Small intestine (tissue), 7 donors: ENCODE results near the gene PCDHGA1. TPM values are rescaled to one million over a fixed set of nuclear protein-coding genes. Genes with fewer than 3 reads are reported as not detected.
"Not testable (repeated sequence)": the region's sequence is repeated elsewhere in the genome, so short reads cannot be mapped to it uniquely, and the experiment has no call there.

ENCODE experiments used
- DNase-seq, 2 donors: peaks; one replicate each; pipeline versions ENCODE4 v3.0.0 to v3.0.0-alpha.2; 2013
- FAIRE-seq: peaks from 2 replicates; lab custom pipeline; 2012; peaks lifted over from hg19 to GRCh38; lab: Jason Lieb, UNC
- H3K27ac ChIP-seq, 3 donors: one replicate each; pipeline ENCODE4 v1.5.1; 2013; ENCODE audit warnings: low read length in 2 of 3, mild to moderate bottlenecking in 2 of 3, control low read depth in 1 of 3, inconsistent platforms in 1 of 3, low read depth in 1 of 3, moderate library complexity in 1 of 3
- H3K27me3 ChIP-seq, 3 donors: one replicate each; pipeline ENCODE4 v1.6.1; 2013; ENCODE audit warnings: low read length in 3 of 3, inconsistent platforms in 1 of 3; ENCODE audit not compliant: control insufficient read depth in 3 of 3, insufficient read depth in 3 of 3
- H3K36me3 ChIP-seq, 3 donors: one replicate each; pipeline ENCODE4 v1.6.1; 2013; ENCODE audit warnings: low read length in 3 of 3, inconsistent platforms in 1 of 3, low read depth in 1 of 3, mild to moderate bottlenecking in 1 of 3, moderate library complexity in 1 of 3; ENCODE audit not compliant: control insufficient read depth in 3 of 3, insufficient read depth in 2 of 3
- H3K4me1 ChIP-seq, 3 donors: one replicate each; pipeline ENCODE4 v1.6.1; 2013; ENCODE audit warnings: low read length in 2 of 3, inconsistent platforms in 1 of 3, low read depth in 1 of 3, mild to moderate bottlenecking in 1 of 3, moderate library complexity in 1 of 3; ENCODE audit not compliant: control insufficient read depth in 3 of 3, insufficient read depth in 2 of 3
- H3K4me3 ChIP-seq, 3 donors: one replicate each; pipeline ENCODE4 v1.5.1; 2013; ENCODE audit warnings: low read length in 3 of 3, control low read depth in 1 of 3, inconsistent platforms in 1 of 3, low read depth in 1 of 3, mild to moderate bottlenecking in 1 of 3, moderate library complexity in 1 of 3
- H3K9me3 ChIP-seq, 2 donors: one replicate each; pipeline ENCODE4 v1.6.1; 2013; ENCODE audit warnings: low read depth in 1 of 2, low read length in 1 of 2; ENCODE audit not compliant: control insufficient read depth in 2 of 2, insufficient read depth in 1 of 2
- WGBS, 3 donors: extraction: QIAGEN DNeasy Blood & Tissue Kit; methylation state at CpG; one replicate each; pipeline ENCODE4 v1.1.7; 2013; 5-methylcytosine and 5-hydroxymethylcytosine counted together
- polyA plus RNA-seq, 4 donors: library from polyadenylated mRNA; stranded (reverse) in 3 of 4; unstranded in 1 of 4; fragments of 200-250 nt in 3 of 4; fragments of 120-200 nt in 1 of 4; gene quantifications; one replicate each; pipeline versions ENCODE4 v1.2.1 to v1.2.3, GENCODE V29; 2013
- donor health status: healthy with polysubstance abuse.
- donor health status: control.
- donor health status: control.
- donor health status: Bipolar disorder and iron deficiency.
- donor health status: healthy.

The PCDHGA1 gene
- polyA plus RNA-seq, 4 donors = 0.10 to 0.27 (median 0.13) TPM; not detected in 1

DNA sequence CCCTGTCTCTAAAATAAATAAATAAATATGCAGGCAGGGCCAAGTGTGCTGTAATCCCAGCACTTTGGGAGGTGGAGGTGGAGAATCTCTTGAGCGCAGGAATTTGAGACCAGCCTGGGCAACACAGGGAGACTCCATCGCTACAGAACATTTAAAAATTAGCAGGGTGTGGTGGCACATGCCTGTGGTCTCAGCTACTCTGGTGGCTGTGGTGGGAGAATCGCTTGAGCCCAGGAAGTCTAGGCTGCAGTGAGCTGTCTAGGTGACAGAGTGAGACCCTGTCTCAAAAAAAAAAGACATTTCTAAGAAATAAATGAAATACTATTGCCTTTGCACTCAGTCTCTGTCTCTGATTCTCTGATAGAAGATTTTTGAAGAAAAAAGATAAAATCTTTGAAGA lies 81.3 kb downstream of the PCDHGA1 start:
- DNase-seq (no peak), FAIRE-seq (no peak)
- H3K36me3 ChIP-seq = no peaks in the 10 kb centered on the region
- peaks cover 0 to 60% (median 27%) of the 10 kb centered on the region in 3 donors for H3K27me3 ChIP-seq
- no peaks in the 10 kb centered on the region for H3K4me1 ChIP-seq
- peaks cover 3 to 66% of the 10 kb centered on the region in 2 donors for H3K9me3 ChIP-seq
- H3K4me3 ChIP-seq = no peak overlapping the region
- 45 to 61% (median 52%) methylated on average over 3 of the region's 3 CpGs for WGBS, 3 donors
- H3K27ac ChIP-seq = no peak overlapping the region

DNA sequence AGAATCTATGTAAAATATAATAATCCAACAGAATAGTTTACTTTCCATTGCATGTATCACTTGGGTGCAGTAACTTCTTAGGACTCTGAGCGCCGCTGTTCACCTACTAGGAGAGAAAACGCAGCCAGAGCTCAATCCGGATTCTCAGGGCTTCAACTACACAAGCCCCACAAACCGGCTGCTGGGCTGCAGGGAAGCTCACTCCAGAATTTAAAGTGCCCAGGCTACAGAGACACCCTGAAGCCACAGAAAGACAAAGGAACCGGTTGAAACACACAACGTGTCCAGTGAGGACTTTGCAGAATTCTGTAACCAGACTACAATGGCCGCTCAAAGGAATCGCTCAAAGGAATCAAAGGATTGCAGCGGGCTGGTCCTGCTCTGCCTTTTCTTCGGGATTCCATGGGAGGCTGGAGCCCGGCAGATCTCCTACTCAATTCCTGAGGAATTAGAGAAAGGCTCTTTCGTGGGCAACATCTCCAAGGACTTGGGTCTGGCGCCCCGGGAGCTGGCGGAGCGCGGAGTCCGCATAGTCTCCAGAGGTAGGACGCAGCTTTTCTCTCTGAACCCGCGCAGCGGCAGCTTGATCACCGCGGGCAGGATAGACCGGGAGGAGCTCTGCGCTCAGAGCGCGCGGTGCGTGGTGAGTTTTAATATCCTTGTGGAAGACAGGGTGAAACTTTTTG lies 82.7 kb downstream of the PCDHGA1 start, which contains the start of gene PCDHGA10:
Gene PCDHGA10, plus strand, starts transcription at position 134 of the 686 bp plus-strand sequence. Its CDS starts 189 bp downstream, at position 323.
- Histone ChIP-seq H3K9me3 (peaks cover 3 to 70% of the 10 kb centered on the region in 2 donors), H3K4me1 (no peaks in the 10 kb centered on the region), H3K27ac (no peak within 1 kb of the TSS), H3K27me3 (peaks cover 0 to 58% (median 24%) of the 10 kb centered on the region in 3 donors), H3K36me3 (no peaks in the 10 kb centered on the region), H3K4me3 (peak within 1 kb of the TSS; percentile 34 to 48 (median 41))
- FAIRE-seq = no peak
- DNase-seq = peak; percentile 61 to 71
- 11 to 16% (median 15%) methylated on average over 31 of the region's 31 CpGs for WGBS, 3 donors

DNA sequence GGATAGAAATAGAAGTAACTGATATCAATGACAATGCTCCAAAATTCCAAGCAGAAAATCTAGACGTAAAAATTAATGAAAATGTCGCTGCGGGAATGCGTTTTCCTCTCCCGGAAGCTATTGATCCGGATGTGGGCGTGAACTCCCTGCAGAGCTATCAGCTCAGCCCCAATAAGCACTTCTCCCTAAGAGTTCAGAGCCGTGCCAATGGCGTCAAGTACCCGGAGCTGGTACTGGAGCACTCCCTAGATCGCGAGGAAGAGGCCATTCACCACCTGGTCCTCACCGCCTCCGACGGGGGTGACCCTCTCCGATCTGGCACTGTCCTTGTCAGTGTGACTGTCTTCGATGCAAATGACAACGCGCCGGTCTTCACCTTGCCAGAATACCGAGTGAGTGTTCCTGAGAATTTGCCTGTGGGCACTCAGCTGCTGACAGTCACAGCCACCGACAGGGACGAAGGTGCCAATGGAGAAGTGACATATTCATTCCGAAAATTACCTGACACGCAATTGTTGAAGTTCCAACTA lies 83.3 kb downstream of the PCDHGA1 start:
- H3K9me3 ChIP-seq = peaks cover 5 to 70% of the 10 kb centered on the region in 2 donors

DNA sequence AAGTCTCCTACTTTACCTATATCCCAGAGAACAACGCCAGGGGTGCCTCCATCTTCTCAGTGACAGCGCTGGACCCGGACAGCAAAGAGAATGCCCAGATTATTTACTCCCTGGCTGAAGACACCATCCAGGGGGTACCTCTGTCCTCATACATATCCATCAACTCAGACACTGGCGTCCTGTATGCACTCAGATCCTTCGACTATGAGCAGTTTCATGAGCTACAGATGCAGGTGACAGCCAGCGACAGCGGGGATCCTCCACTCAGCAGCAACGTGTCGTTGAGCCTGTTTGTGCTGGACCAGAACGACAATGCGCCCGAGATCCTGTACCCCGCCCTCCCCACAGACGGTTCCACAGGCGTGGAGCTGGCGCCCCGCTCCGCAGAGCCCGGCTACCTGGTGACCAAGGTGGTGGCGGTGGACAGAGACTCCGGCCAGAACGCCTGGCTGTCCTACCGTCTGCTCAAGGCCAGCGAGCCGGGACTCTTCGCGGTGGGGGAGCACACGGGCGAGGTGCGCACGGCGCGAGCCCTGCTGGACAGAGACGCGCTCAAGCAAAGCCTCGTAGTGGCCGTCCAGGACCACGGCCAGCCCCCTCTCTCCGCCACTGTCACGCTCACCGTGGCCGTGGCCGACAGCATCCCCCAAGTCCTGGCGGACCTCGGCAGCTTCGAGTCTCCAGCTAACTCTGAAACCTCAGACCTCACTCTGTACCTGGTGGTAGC lies 84.4 kb downstream of the PCDHGA1 start:
- H3K4me3 ChIP-seq, H3K27ac ChIP-seq, FAIRE-seq, DNase-seq, H3K36me3 ChIP-seq, H3K4me1 ChIP-seq: not testable (repeated sequence)
- H3K27me3 ChIP-seq = peaks cover 0 to 56% (median 27%) of the 10 kb centered on the region in 3 donors
- peaks cover 10 to 70% of the 10 kb centered on the region in 2 donors for H3K9me3 ChIP-seq
- 33 to 57% (median 50%) methylated on average over 38 to 46 of the region's 46 CpGs for WGBS, 3 donors

More for the DNA sequence above, 83.3 kb downstream of the PCDHGA1 start:
- H3K4me3 ChIP-seq = peak overlapping the region in 2 of 3 donors; percentile 34 to 48
- no peak overlapping the region for H3K27ac ChIP-seq
- H3K36me3 ChIP-seq = no peaks in the 10 kb centered on the region
- DNase-seq = peak; percentile 41 to 44
- WGBS, 3 donors = 15 to 23% (median 17%) methylated on average over 24 to 25 of the region's 25 CpGs
- no peak for FAIRE-seq
- H3K4me1 ChIP-seq = no peaks in the 10 kb centered on the region
- peaks cover 0 to 57% (median 25%) of the 10 kb centered on the region in 3 donors for H3K27me3 ChIP-seq

DNA sequence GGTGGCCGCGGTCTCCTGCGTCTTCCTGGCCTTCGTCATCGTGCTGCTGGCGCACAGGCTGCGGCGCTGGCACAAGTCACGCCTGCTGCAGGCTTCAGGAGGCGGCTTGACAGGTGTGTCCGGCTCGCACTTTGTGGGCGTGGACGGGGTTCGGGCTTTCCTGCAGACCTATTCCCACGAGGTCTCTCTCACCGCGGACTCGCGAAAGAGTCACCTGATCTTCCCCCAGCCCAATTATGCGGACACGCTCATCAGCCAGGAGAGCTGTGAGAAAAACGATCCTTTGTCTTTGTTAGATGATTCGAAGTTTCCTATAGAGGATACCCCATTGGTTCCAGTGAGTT lies 84.9 kb downstream of the PCDHGA1 start:
- H3K36me3 ChIP-seq, H3K27ac ChIP-seq, H3K4me1 ChIP-seq, DNase-seq, FAIRE-seq, H3K4me3 ChIP-seq: not testable (repeated sequence)
- peaks cover 0 to 54% (median 23%) of the 10 kb centered on the region in 3 donors for H3K27me3 ChIP-seq
- WGBS, 3 donors = 20 to 48% (median 48%) methylated on average over 24 of the region's 24 CpGs
- H3K9me3 ChIP-seq = peaks cover 8 to 69% of the 10 kb centered on the region in 2 donors

DNA sequence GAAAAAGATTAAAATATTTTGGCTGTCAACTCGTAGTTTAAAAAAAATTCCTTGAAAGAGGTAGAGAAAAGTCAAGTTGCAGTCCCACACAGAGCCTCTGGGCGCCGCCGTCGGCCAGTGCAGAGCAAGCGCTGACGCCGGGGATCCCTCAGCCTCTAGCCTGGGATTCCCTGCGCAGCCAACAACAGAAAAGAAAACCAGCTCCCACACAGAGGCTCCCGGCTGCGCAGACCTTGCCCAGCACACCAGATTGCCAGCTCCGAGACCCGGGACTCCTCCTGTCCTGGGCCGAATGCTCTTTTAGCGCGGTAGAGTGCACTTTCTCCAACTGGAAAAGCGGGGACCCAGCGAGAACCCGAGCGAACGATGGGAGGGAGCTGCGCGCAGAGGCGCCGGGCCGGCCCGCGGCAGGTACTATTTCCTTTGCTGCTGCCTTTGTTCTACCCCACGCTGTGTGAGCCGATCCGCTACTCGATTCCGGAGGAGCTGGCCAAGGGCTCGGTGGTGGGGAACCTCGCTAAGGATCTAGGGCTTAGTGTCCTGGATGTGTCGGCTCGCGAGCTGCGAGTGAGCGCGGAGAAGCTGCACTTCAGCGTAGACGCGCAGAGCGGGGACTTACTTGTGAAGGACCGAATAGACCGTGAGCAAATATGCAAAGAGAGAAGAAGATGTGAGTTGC lies 87.3 kb downstream of the PCDHGA1 start, which contains the start of gene PCDHGB7:
Gene PCDHGB7, plus strand, starts transcription at position 184 of the 679 bp plus-strand sequence. Its CDS starts 183 bp downstream, at position 367.
- peak; percentile 23 to 68 for DNase-seq
- not testable (repeated sequence) for H3K4me1 ChIP-seq, H3K27ac ChIP-seq, FAIRE-seq, H3K36me3 ChIP-seq
- H3K4me3 ChIP-seq = peak within 1 kb of the TSS in 1 of 3 donors; percentile 37
- H3K9me3 ChIP-seq = peaks cover 19 to 74% of the 10 kb centered on the region in 2 donors
- H3K27me3 ChIP-seq = peaks cover 0 to 66% (median 31%) of the 10 kb centered on the region in 3 donors
- 8 to 36% (median 27%) methylated on average over 33 to 47 of the region's 47 CpGs for WGBS, 3 donors

DNA sequence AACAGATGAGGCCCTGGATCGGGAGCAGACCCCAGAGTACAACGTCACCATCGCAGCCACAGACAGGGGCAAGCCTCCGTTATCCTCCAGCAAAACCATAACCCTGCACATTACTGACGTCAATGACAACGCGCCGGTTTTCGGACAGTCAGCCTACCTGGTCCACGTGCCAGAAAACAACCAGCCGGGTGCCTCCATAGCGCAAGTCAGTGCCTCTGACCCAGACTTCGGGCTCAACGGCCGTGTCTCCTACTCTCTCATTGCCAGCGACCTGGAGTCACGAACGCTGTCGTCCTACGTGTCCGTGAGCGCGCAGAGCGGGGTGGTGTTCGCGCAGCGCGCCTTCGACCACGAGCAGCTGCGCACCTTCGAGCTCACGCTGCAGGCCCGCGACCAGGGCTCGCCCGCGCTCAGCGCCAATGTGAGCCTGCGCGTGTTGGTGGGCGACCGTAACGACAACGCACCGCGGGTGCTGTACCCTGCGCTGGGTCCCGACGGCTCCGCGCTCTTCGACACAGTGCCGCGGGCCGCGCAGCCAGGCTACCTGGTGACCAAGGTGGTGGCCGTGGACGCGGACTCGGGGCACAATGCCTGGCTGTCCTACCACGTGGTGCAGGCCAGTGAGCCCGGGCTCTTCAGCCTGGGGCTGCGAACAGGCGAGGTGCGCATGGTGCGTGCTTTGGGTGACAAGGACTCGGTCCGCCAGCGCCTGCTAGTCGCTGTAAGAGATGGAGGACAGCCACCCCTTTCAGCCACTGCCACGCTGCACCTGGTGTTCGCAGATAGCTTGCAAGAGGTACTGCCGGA lies 89.0 kb downstream of the PCDHGA1 start:
- Histone ChIP-seq H3K4me1 (no peaks in the 10 kb centered on the region), H3K36me3 (no peaks in the 10 kb centered on the region), H3K4me3 (no peak overlapping the region), H3K27me3 (peaks cover 0 to 59% (median 30%) of the 10 kb centered on the region in 3 donors), H3K27ac (no peak overlapping the region), H3K9me3 (peaks cover 22 to 68% of the 10 kb centered on the region in 2 donors)
- no peak for FAIRE-seq
- no peak for DNase-seq
- 33 to 63% (median 57%) methylated on average over 73 to 74 of the region's 74 CpGs for WGBS, 3 donors
